Activated CD4-positive, alpha-beta T cell treated with anti-CD3 and anti-CD28 coated beads for 4 hours (primary cell): ENCODE results near the gene CIBAR2.

Experiments
- DNase-seq, 2 donors: peaks; one replicate each; pipeline ENCODE4 v3.0.0-alpha.2; 2020

The CIBAR2 gene

GRCh38 chr16:85112364-85112763 is at the start of gene CIBAR2:
TSS of gene CIBAR2 (minus strand) at chr16:85112472. CDS start at chr16:85112352, 120 bp downstream.
- DNase-seq: no peak

GRCh38 chr16:85159179-85159980 is 47.1 kb upstream of the CIBAR2 start:
- DNase-seq: no peak

DNA sequence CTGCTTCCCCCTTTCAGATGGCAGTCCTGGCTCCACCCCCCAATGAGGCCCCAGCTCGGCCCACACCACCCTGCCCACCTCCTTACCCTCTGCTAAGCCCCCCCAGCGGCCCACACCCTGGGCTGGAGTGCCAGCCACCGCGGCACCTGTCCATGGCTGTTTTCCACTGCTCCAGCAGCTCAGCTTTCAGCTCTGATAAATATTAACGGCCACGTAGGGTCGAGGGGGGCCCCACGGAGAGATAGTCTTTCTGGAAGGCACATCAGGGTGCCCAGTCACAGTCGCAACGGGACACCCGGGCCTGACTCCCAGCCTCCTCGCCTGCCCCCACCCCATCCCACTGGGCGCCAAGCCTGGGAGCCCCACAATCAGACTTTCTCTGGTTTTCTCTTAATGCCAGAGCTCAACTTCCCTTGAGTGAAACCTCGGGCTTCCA is 46.5 kb upstream of the CIBAR2 start:
- DNase-seq: no peak

GRCh38 chr16:85157813-85158742 is 45.8 kb upstream of the CIBAR2 start:
- no peak for DNase-seq

DNA sequence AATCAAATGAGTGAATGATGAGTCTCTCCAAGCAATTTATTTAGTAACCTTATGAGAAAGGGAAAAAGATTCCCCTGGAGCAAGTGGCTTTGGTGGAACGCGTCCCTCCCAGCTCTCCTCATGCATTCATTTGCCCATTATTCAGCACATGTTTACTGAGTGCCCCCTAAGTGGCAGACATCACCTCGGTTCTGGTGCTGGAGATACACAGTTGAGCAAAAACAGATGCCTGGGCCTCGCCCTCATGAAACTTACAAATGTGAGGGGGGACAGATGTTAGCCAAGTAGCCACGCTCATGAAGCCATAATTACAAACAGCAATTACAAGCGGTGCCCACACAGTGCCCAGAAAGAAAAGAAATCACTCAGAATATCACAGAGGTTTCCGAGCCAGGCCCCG is 45.1 kb upstream of the CIBAR2 start:
- no peak for DNase-seq

GRCh38 chr16:85156869-85157268 is 44.6 kb upstream of the CIBAR2 start:
- no peak for DNase-seq

GRCh38 chr16:85156440-85156839 is 44.2 kb upstream of the CIBAR2 start:
- no peak for DNase-seq

- no peak for DNase-seq
Observed at GRCh38 chr16:85153656-85154091, 41.4 kb upstream of the CIBAR2 start.

- DNase-seq: no peak
Observed at GRCh38 chr16:85153046-85153445, 40.8 kb upstream of the CIBAR2 start.

DNA sequence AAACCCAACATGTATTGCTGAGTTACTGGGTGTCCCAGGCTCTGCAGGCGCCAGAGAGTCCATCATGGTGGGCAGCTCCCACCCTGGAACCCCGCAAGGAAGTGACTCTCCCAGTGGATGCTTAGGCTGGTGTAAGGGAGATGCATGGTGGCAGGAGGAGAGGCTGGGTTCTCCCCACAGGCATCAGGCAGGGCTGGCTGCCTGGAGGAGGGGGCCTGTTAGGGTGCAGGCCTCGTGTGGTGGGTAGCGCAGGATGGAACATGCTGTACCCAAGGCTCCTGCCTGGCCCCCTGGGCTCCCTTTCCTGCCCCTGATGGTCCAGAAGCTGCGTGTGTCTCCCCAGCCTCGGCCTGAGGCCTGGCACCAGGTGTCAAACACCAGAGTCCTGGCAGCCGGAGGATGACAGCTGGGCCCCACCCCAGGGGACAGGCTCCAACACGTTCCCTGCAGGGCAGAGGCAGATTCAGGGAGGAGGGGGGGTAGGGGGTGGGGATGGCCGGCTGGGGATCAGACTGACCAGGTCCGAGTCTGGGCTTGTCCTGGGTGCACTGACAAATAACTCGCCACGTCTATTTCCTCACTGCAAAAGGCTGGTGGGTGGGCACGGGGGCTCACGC is 40.2 kb upstream of the CIBAR2 start:
- no peak for DNase-seq

DNA sequence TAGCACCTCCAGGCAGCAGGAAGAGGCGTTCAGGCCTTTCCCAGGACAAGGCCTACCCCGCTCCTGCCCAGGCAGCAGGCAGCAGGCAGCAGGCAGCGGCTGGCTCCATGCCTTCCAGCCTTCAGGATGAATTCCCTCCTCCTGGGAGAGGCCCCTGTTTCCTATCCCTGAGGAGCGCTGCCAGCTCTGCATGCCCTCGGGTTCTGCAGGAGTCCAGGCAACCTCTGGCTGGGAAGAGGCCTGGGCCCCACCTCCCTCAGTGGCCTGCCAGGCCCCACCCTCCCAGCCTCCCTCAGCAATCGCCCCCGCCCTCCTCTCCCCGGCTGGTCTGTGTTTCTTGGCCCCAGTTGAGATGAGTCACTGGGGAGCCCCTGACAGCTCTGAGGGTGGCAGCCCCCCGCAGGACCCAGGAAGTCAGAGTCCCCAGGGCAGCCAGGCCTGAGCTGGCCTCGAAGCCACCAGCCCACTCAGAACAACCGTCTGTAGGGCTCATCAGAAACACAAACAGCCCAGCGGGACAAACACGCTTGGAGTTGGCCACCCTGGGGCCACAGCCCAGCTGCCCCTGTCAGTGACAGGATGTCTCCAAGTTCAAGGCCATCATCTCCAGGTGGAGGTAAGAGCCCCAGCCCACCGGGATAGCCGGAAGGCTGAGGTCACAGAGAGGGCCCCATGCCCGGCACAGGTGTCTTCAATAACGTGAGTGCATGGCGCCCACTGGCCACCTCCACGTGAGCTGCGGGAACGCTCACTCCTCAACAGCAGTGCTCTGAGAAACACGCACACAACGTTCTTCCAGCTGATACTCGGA is 39.5 kb upstream of the CIBAR2 start:
- no peak for DNase-seq

DNA sequence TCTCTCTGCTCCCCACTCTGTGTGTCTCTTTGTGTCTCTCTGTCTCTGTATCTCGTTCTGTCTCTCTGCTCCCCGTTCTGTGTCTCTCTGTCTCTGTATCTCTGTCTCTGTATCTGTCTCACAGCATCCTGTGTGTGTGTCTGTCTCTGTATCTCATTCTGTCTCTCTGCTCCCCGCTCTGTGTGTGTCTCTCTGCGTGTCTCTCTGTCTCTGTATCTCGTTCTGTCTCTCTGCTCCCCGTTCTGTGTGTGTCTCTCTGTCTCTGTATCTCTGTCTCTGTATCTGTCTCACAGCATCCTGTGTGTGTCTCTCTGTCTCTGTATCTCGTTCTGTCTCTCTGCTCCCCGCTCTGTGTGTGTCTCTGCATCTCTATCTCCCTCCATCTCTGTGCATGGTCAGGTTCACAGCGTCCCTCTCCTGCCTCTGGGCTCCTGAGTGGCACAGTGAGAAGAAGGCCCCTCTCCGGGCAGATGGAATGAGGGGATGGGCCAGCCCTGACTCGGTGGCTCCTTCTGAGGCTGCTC is 38.9 kb upstream of the CIBAR2 start:
- no peak for DNase-seq

DNA sequence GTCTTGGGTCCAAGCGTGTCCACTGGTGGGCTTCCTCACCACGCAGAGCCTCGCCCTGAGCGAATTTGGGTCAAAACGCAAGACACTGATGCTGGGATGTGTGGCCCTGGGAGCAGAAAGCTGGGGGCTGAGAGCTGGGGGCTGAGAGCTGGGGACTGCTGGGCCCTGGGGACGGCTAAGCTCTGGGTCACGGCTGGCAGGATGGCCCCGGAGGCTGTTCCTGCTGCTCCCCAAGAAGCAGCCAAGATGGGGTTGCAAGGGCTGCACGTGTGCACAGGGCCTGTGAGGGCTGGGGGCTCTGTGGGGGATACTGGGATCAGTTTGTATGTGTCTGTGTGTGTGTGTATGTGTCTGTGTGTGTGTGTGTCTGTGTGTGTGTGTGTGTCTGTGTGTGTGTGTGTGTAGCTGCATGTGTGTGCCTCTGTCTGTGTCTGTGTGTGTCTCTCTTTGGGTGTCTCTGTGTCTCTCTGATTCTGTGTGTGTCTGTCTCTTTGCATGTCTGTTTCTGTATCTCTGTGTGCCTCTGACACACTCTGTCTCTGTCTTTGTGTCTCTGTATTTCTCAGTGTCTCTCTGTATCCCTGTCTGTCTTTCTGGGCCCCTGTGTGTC is 38.2 kb upstream of the CIBAR2 start:
- DNase-seq: no peak

DNA sequence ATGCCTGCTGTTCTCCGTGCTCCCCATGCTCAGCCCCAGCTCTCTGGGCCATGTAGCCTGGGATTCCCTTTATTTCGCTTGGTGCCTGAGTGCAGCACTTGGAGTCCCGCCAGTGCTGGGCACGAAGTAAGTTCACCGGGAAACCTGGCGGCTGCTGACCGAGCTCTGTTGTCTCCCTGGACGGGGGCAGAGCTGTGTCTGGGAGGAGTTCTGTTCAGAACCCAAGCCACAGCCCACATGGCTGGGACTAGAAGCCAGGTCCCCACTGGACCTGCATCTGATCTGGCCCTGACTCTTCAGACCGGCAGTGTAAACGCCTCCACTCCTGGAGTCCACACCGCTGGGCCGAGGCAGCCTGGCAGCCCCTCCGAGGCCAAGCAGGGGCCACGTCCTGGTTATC is 37.5 kb upstream of the CIBAR2 start:
- no peak for DNase-seq

- no peak for DNase-seq
Observed at GRCh38 chr16:85148931-85149330, 36.7 kb upstream of the CIBAR2 start.

GRCh38 chr16:85146922-85147651 is 34.8 kb upstream of the CIBAR2 start:
- DNase-seq: no peak

DNA sequence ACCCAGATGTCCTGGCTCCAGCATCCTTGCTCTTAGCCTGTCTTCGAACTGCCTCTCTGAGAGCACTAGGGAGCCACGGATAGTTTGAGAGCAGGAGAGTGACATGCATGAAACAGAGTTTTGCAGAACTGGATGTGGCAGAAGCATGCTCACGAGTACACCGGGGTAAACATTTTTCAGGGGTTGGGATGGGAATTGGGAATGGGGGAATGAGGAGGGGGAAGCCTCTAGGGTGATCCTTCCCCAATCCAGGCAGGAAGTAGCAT is 34.2 kb upstream of the CIBAR2 start:
- DNase-seq: no peak

DNA sequence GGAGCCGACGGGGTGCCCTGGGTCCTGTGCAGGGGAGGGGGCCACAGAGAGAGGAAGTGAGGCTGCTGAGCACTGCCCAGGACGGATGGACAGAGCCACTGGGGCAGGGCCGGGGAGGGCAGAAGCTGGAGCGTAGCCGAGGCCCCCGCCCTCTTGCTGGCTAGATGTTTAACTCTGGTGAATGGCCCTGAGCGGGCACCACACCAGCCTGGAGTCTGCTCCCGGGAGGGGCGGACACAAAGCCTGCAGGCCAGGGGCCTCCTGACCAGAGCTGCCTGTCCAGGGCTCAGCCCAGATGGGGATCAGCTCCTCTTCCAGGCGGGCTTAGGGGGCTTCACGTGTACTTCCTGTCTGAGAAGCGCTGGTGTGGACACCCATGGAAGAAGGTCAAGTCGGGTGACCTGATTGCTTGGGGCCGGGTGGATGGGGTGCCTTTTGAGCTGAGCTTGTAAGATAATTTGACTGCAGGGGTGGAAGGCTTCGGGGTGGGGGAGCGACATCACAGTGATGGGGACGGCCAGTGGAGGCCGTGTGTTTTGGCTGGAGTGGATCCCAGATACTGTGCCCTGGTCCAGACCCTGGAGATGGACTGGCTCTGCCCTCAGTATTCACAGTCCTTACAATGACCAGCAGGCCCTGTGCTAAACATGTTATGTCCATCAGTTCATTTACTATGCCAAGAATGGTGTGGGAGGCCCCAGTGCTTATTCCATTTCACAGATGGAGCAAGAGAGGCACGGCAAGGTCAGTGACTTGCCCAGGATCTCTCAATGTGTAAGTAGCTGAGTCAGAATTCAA is 33.7 kb upstream of the CIBAR2 start:
- DNase-seq: no peak

GRCh38 chr16:85145188-85145587 is 32.9 kb upstream of the CIBAR2 start:
- no peak for DNase-seq
